NOMO-1 (cell line): Measurements from ENCODE around the gene DUSP16.

Experiments
- DNase-seq, 2 experiments: peaks; one replicate each; lab custom pipeline; 2025; ENCODE audit not compliant: unreplicated experiment in 2 of 2; lab: John Stamatoyannopoulos, UW

The DUSP16 gene

DNA sequence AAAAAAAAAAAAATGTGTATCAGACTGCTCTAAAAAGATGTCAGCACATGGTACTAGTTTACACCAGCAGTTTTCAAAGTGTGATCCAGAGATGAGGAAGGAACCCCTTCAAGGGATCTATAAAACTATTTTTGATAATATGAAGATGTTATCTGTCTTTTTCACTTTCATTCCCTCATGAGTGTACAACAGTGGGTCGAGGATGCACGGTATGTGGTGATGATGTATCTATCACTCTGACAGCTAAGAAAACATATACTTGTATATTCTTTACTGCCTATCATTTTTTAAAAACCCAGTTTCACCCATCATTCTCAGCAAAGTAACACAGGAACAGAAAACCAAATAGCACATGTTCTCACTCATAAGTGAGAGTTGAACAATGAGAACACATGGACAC is 12.4 kb downstream of the DUSP16 start:
- no peak for DNase-seq

DNA sequence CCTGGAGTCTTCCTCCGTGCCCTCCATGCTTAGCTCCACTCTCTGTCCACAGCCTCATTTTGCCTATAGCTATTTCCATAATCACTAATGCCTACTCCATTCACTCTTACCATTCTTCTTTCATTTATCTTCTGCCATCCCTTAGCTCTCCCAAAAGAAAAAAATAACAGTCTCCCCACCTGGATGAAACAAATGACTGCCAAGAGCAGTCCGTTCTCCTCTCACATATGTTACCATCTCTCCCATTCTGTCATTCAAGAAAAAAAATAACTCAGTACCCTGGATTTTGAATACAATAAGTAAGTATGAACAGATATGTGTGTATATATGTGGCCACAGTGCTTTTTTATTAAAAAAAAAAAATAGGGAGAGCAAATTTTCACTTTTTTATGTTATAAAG is 13.2 kb downstream of the DUSP16 start:
- DNase-seq: no peak

DNA sequence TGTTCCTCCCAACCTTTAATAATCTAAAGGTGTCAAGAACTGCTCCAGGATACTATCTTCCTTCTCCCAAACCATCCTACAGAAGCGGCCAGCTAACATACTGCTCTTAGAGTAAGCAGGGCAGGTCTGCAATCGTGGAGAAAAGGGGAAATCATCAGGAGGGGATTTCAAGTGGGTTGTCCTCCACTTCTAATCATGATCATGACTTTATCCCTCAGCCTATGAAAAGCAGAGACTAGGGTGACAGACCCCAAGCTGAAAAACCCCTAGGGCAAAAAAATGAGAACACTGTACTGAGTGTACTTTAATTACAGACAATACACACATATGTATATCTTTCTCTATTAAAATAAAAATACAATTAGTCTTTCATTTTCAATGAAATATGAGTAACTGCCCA is 13.9 kb downstream of the DUSP16 start:
- no peak for DNase-seq

DNA sequence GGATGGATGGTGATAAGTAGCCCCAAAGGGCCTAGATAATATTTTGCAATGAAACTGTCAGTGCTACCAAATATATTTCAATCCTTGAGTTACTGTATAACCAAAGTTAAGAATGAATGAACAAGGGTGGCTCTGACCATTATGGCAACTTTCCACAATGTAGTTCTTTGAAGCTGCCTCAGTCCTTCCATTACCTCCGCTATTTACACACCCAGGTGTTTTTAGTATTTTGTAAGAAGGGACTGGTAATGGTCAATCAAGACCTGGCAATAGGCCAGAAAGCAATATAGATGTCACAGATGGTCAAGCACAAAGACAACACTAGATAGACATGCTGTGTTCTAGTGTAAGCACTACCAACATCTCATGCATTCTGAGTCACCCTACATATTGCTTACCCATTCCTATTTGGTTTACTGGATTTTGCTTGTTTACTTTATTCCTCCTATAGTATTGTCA is 16.3 kb downstream of the DUSP16 start:
- DNase-seq: no peak

DNA sequence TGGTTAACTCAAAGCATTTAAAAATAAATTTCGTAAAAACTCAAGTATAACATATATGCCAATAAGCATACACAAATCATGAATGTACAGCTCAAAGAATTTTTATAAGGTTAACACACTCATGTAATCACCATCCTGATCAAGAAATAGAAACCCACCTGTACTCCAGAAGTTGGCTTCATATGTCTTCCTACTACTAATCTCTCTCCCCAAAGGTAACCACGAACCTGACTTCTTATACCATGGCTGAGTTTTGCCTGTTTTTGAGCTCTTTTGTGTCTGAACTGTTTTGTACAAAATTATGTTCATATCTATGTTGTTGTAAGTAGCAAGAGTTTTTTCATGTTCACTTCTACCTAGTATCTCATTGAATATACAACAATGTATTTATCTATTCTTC is 18.7 kb downstream of the DUSP16 start:
- no peak for DNase-seq

DNA sequence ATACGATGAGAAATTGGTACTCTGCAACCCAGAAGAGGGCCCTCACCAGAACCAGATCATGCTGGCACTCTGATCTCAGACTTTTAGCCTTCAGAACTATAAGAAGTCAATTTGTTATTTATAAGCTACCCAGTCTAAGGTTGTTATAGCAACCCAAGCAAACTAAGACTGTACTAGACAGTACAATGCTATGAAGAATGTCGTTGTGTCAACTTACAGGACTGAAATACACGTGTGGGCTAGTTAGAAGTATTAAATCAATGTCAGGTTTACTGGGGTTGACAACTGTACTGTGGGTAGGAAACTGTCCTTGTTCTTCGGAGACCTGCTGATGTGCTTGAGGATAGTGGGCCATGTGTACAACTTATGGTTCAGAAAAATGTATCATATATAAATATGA is 19.7 kb downstream of the DUSP16 start:
- DNase-seq: no peak

DNA sequence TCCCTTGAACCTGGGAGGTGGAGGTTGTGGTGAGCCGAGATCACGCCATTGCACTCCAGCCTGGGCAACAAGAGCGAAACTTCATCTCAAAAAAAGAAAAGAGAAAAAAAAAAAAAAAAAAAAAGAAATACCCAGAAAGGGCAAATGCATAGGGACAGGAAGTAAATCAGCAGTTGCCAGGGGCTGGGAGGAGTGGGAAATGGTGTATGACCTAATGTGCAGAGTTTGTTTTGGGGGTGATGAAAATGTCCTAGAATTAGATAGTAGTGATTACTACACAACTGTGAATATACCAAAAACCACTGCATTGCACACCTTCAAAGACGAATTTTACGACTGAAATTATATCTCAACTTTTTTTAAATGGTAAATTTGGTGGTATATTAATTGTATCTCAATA is 20.4 kb downstream of the DUSP16 start:
- DNase-seq: no peak

DNA sequence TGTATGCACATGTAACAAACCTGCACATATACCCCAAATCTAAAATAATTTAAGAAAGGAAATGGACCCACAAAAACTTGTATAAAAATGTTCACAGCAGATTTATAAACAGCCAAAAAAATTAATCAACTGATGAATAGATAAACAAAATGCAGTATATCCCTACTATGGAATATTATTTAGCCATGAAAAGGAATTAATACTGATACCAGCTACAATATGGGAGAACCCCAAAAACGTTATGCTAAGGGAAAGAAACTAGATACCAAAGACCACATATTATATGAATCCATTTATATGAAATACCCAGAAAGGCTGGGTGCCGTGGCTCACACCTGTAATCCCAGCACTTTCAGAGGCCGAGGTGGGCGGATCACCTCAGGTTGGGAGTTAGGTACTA is 20.9 kb downstream of the DUSP16 start:
- no peak for DNase-seq

DNA sequence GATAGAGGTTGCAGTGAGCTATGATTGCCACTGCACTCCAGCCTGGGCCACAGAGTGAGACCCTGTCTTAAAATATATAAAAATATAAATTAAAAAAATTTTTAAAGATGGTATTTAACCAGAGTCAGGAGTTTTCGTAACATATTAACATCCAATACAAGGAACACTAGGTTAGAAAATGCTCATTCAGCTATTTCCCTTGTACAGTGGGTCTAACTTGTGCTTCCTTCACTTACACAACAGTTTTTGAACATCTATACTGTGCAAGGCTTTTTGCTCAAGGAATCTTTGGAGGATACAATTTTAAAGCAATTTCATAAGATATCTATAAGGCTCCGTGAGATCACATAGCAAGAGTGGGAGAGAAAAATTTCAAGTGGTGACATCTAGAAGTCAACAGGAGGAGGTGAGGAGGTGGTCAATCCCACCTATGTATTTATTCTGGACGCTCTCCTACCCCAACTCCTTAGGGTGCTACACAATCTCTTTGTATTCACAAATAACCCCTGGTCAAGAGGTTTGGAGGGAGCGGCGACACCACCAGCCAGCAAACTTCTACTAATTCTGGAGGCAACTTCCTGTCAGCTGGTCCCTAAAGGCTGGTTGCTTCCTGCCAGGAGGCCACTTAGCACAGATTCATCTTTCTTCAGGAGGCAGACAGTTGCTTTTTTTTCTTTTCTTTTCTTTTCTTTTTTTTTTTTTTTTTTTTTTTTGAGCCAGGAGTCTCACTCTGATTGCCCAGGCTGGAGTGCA is 22.2 kb downstream of the DUSP16 start:
- DNase-seq: no peak

DNA sequence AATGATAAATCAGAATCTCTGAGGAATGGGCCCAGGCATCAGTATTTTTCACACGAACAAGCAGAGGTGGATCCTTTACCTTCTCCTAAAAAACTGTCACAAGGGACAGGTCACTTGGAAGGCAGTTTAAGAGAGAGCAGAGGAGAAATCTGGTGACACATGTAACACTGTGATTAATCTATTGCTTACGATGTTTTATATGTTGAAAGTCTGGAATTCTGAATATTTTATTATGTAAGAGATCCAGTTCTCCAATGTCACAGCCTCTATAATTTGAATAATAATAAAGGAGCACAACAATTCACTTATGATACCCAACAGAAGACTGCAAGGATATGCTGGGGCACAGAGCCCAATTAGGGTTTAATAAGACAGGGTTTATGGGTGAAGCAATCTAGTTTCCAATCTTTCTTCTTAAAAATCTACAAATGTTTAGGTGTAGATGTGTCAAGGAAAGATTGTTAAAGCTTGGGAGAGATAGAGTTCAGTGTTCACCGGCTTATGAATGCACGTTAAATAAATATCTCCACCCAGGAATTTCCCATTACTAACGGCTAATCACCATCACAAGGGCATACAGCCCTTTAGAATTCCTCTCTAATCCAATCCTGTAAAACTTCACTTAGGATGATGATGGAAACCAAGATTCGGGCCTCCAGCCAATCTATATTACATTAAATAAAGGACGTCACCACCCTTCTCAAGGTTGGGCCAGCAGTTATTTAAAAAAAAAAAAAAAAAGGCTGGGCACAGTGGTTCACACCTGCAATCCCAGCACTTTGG is 23.4 kb downstream of the DUSP16 start:
- DNase-seq: no peak

DNA sequence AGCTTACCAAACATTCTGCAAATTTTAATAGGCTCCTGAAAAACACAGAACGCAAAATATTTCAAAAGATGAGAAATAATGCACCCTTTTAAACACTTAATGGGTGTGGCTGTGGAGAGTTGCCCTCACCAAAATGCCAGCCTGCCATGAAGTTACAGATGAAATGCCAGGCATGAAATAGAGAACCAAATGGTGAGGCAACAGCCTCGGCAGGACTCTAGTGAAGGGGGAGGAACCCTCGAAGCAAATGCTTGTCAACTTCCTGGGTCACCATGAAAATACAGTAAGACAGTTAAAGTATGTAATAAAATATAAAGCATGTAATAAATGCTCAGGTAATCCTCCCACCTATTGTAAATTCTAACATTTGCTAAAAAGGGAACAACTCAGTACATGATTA is 24.1 kb downstream of the DUSP16 start:
- DNase-seq: peak in 1 of 2 experiments; percentile 16

DNA sequence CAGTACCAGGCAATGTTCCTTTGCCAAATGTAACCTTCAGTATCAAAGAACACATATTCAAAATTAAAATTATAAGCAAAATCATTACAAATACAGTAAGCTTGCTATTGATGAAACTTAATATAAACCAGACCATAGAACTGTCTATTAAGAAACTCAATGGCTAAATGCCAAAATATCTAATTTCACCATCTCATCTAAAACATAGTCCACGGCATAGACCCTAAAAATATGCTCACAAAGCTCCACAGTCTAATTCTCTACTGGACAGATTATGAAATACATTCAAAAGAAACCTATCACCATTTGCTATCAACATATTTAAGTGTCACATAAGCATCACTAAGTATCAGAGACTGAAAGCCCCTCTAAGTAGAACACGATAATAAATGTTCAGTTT is 25.2 kb downstream of the DUSP16 start:
- DNase-seq: no peak

DNA sequence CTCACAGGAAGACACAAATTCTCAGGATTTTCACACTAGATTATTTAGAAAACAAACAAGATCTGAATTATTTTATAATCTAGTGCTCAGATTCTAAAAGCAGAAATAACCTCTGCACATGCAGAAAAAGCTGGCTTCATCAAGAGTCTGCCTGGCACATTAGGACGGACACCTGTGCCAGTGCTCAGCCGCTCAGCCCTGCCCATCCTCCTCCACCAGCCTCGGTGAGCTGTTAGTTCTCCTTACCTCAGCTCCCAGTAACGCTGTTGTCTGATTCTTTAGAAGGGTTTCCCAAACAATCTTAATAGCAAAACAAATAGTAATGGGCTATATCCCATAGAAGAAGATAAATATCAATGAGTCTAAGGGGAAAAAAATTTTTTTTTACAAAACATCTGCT is 27.7 kb downstream of the DUSP16 start:
- no peak for DNase-seq

DNA sequence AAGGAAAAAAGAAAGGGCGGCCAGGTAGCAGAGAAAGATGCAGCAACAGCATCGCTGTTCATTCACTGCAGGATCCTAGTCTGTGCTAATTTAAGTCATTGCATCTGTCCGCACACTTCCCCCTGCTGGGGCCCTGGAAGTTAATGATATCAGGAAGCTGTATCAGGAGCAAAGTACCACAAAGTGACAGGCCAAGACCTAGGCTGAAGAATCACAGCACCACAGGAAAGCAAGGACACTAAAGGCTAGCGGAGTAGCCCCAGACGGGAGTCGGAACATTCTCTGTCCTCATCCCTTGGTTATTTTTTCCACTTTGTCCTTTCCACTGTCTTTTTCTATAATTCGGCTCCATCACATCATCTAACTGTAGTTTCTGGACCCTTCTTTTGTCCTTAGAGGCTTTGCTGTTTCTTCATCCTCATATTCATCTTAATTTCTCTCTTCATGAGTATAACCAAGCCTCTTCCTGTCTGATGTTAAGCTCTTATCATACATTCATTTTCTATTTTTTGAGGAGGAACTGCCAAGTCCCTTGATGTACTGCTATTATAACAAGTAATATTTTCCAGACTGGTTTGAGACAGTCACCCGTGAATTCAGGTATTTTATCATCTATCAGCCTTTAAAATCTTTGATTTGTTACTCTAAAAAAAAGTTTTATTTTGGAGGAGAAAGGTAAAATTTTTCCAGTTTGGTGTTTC is 28.3 kb downstream of the DUSP16 start:
- DNase-seq: no peak

DNA sequence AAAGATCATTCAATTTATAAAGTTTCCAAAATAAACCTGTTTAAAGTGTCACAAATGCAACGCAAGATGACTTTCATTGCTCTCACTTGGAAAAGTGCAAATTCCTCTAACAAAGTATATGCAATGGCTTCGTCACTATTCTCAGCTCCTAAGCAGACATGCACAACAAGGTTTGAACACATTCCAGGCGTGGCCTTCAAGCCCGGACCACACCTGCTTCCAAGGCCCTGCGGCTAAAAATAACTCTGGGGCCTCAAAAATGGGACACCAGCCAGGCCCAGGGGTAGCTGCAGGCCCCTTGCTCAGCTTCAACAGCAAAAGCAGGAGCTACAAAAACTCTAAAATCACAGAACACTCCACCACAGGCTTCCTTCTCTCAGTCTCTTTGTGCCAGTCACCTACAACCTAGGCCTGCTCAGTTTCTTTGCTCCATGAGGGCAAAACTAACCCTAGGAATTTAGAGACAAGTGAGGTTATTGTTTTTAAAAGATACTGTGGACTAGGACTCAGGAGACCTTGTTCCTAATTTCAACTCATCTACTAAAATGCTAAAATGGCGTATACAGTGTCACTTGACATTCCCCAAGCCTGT is 29.3 kb downstream of the DUSP16 start:
- DNase-seq: no peak

DNA sequence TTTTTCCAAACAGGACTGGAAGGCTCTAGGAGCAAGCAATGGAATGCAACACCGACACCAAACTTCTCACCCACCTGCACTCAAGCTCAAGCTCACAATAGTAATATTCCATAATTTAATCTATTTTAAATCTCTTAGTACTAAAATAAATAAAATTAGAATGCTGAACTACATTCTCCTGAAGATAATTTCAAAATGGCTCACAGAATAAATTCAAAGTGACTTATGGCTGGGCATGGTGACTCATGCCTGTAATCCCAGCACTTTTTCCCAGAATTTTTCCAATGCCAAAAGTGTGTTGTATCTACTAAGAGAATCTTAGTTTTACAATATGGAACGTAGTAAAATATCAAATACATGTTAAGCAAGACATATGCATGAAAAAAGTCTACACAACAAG is 31.5 kb downstream of the DUSP16 start:
- no peak for DNase-seq

DNA sequence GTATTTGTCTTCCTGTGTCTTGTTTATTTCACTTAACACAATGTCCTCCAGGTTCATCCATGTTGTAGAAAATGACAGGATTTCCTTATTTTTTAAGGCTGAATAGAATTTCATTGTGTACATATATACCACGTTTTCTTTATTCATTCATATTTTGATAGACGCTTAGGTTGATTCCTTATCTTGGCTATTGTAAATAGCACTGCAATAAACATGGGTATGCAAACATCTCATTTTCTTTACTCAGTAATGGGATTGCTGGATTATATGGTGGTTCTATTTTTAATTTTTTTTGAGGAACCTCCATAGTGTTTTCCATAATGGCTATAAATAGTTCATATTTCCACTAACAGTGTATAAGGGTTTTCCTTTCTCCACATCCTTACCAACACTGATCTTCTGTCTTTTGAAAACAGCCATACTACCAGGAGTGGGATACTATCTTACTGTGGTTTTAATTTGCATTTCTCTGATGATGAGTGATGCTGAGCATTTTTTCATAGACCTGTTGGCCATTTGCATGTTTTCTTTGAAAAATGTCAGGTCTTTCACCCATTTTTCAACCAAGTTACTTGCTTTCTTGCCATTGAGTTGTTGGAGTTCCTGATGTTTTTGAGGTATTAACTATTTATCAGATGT is 32.8 kb downstream of the DUSP16 start:
- DNase-seq: no peak

DNA sequence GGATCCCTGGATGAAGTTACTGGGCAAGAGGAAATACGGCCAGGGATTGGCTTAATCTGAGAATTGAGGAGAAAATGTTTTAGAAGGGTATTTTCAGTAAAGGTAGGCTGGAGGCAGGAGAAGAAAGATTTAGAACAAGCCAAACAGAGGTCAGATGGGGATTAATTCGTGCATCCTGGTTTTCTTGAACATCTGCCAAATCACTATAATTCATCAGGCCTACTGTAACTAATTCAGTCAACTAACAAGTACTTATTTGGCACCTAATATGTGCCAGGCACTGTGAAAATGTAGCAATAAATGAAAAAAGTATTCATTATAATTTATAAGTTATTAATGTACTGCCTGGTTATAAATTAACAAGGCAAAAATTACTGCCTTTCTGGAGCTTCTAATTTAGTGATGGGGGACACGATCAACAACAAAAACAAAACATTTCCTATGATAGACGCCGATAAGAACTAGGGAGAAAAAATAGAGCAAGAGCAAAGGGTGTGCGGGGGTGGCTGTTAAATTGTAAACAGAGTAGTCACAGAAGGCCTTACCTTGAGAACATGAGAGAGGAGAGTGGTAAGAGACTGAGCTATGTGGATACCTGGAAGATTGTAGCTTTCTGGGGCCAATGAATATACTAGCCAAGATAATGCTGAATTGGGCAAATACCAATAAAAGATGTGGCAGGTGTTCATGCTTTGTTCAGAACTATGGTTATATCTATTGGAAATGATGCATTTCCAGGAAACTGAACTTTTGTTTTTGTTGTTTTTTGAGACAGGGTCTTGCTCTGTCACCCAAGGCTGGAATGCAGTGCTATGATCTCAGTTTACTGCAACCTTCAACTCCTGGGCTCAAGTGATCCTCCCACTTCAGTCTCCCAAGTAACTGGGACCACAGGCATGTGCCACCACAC is 34.0 kb downstream of the DUSP16 start:
- DNase-seq: no peak

DNA sequence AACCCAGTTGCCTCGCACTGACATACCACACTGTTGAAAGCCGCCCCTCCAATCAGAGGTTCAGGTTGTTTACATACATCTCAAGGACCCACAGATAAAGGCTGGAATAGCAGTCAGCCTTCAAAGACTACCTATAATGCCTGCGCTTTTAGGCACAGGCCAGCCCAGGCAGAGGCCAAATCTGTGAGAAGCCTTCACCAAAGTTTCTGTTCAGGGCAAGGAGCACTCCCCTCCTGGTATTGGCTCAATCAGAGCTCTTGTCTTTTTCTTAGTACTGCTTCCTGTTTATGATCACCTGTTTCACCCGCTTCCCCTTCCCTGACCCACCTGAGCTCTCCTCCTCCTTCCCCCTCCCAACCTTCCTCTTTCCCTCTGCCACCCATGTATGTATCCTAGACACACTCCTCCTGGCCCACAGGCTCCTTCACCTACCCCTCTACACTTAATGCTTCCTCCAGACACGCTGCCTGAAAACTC is 34.8 kb downstream of the DUSP16 start:
- no peak for DNase-seq

DNA sequence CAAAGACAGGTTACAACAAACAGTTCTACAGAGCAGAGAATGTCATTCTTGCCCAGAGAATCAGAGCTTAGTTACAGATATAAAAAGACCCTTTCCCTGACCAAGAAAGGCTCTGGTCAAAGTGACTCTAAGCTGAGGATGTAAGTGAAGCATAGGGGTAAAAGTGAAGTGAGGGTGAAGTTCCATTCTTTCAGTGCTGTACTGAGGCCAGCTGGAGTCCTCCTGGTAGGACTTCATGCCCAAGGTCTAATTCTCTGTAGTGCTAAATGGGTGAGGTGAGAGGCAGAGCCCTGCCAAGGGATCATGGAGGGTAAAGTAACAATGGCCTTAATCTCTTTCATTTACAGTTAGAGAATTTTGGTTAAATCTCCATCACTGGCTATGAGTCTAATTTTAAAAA is 38.5 kb downstream of the DUSP16 start:
- no peak for DNase-seq
